KMS-11 (cell line): ENCODE measurements around the gene DPY19L3.

Source experiments
- H2AFZ ChIP-seq: fragments of 200-600 bp; sonication (generic); 2 replicates; pipeline ENCODE4 v1.6.1; 2016; ENCODE audit warnings: antibody characterized with exemption, mixed run types, low read depth
- H3K27ac ChIP-seq: fragments of 200-600 bp; sonication (generic); 2 replicates; pipeline ENCODE4 v1.6.1; 2016; ENCODE audit warnings: mild to moderate bottlenecking, mixed run types
- H3K27me3 ChIP-seq: fragments of 200-600 bp; sonication (generic); 2 replicates; pipeline ENCODE4 v1.6.1; 2017; ENCODE audit warnings: mild to moderate bottlenecking, low read depth, mixed run types, moderate library complexity; ENCODE audit not compliant: insufficient read depth
- H3K36me3 ChIP-seq: fragments of 200-600 bp; sonication (generic); 2 replicates; pipeline ENCODE4 v1.6.1; 2017; ENCODE audit warnings: mild to moderate bottlenecking, mixed run types; ENCODE audit not compliant: insufficient read depth
- H3K4me1 ChIP-seq: fragments of 200-600 bp; sonication (generic); 2 replicates; pipeline ENCODE4 v1.6.1; 2016; ENCODE audit warnings: mild to moderate bottlenecking, low read depth, mixed run types; ENCODE audit not compliant: poor library complexity, severe bottlenecking
- H3K4me2 ChIP-seq: fragments of 200-600 bp; sonication (generic); 2 replicates; pipeline ENCODE4 v1.7.0; 2016; ENCODE audit warnings: mild to moderate bottlenecking, mixed run types
- H3K4me3 ChIP-seq: fragments of 200-600 bp; sonication (generic); IDR thresholded peaks from 2 replicates; pipeline ENCODE4 v1.6.1; 2017; ENCODE audit warnings: low read depth, low read length, mixed read lengths; ENCODE audit not compliant: insufficient read depth
- H3K79me2 ChIP-seq: fragments of 200-600 bp; sonication (generic); 2 replicates; pipeline ENCODE4 v1.6.1; 2016; ENCODE audit warnings: low read depth, mixed run types; ENCODE audit not compliant: insufficient read depth
- H3K9ac ChIP-seq: fragments of 200-600 bp; sonication (generic); 2 replicates; pipeline ENCODE4 v1.6.1; 2016; ENCODE audit warnings: mild to moderate bottlenecking, mixed run types
- H4K20me1 ChIP-seq: fragments of 200-600 bp; sonication (generic); 2 replicates; pipeline ENCODE4 v1.6.1; 2016; ENCODE audit warnings: mild to moderate bottlenecking, mixed run types; ENCODE audit not compliant: insufficient read depth
- CTCF ChIP-seq: fragments of 200-600 bp; sonication (generic); conservative IDR thresholded peaks from 2 replicates; pipeline ENCODE4 v1.6.1; 2017; ENCODE audit warnings: low read depth, mild to moderate bottlenecking, antibody characterized with exemption, low read length, moderate library complexity, mixed read lengths

The DPY19L3 gene

GRCh38 chr19:32361574-32362317 lies 43.8 kb upstream of the DPY19L3 start:
- TF ChIP-seq CTCF, result no peak
- Histone ChIP-seq H3K4me2 (no peak overlapping the region), H3K4me1 (no peaks in the 10 kb centered on the region), H3K36me3 (peaks cover 4% of the 10 kb centered on the region; the same call in 1 of the 2 replicates), H3K9ac (no peak overlapping the region), H3K27ac (no peak overlapping the region), H3K4me3 (no peak overlapping the region), H4K20me1 (no peaks in the 10 kb centered on the region), H3K79me2 (peaks cover 7% of the 10 kb centered on the region; the same call in 1 of the 2 replicates), H3K27me3 (no peaks in the 10 kb centered on the region), H2AFZ (no peak overlapping the region)

GRCh38 chr19:32362318-32362691 lies 43.3 kb upstream of the DPY19L3 start:
- no peaks in the 10 kb centered on the region for H4K20me1 ChIP-seq
- no peak overlapping the region for H3K27ac ChIP-seq
- H3K27me3 ChIP-seq, result no peaks in the 10 kb centered on the region
- no peaks in the 10 kb centered on the region for H3K4me1 ChIP-seq
- H3K79me2 ChIP-seq, result peaks cover 12% of the 10 kb centered on the region; the same call in 1 of the 2 replicates
- no peak overlapping the region for H2AFZ ChIP-seq
- H3K4me2 ChIP-seq, result no peak overlapping the region
- no peak overlapping the region for H3K4me3 ChIP-seq
- H3K36me3 ChIP-seq, result peaks cover 4% of the 10 kb centered on the region; the same call in 1 of the 2 replicates
- no peak for TF ChIP-seq CTCF
- no peak overlapping the region for H3K9ac ChIP-seq

GRCh38 chr19:32363175-32363574 lies 42.4 kb upstream of the DPY19L3 start:
- peaks cover 16% of the 10 kb centered on the region; the same call in 1 of the 2 replicates for H3K79me2 ChIP-seq
- peaks cover 4% of the 10 kb centered on the region; the same call in 1 of the 2 replicates for H3K36me3 ChIP-seq
- H3K27me3 ChIP-seq, result no peaks in the 10 kb centered on the region
- TF ChIP-seq CTCF, result no peak
- H3K4me2 ChIP-seq, result no peak overlapping the region
- no peak overlapping the region for H3K9ac ChIP-seq
- no peak overlapping the region for H3K4me3 ChIP-seq
- no peak overlapping the region for H3K27ac ChIP-seq
- no peaks in the 10 kb centered on the region for H4K20me1 ChIP-seq
- no peak overlapping the region for H2AFZ ChIP-seq
- H3K4me1 ChIP-seq, result no peaks in the 10 kb centered on the region

GRCh38 chr19:32363632-32364031 lies 41.9 kb upstream of the DPY19L3 start:
- no peaks in the 10 kb centered on the region for H4K20me1 ChIP-seq
- peaks cover 16% of the 10 kb centered on the region; the same call in 1 of the 2 replicates for H3K79me2 ChIP-seq
- no peak overlapping the region for H3K9ac ChIP-seq
- H3K36me3 ChIP-seq, result peaks cover 4% of the 10 kb centered on the region; the same call in 1 of the 2 replicates
- no peak for TF ChIP-seq CTCF
- H3K4me3 ChIP-seq, result no peak overlapping the region
- H3K4me1 ChIP-seq, result no peaks in the 10 kb centered on the region
- no peak overlapping the region for H3K27ac ChIP-seq
- no peak overlapping the region for H3K4me2 ChIP-seq
- no peak overlapping the region for H2AFZ ChIP-seq
- no peaks in the 10 kb centered on the region for H3K27me3 ChIP-seq
